GM12892 (cell line): ENCODE measurements around the gene SCAF8.

Experiments used
- POLR2A ChIP-seq: IDR thresholded peaks from 2 replicates; pipeline ENCODE4 v1.6.1; 2011; ENCODE audit warnings: low read depth, low read length, control low read depth
- POLR2AphosphoS5 ChIP-seq: IDR thresholded peaks from 2 replicates; pipeline ENCODE4 v1.6.1; 2011; ENCODE audit warnings: low read depth, low read length, control low read depth

GRCh38 chr6:154782193-154782592, 49.0 kb downstream of the SCAF8 start:
- TF ChIP-seq POLR2A (no peak), POLR2AphosphoS5 (no peak)
